ENCODE results near the gene LSMEM2. TPM values are rescaled to one million over a fixed set of nuclear protein-coding genes. Genes with fewer than 3 reads are reported as not detected.
"Not testable (repeated sequence)": the region's sequence is repeated elsewhere in the genome, so short reads cannot be mapped to it uniquely, and the experiment has no call there.

The LSMEM2 gene
- not detected in 2 replicates for total RNA-seq (2014; rRNA removed; shearing (Covaris generic))

DNA sequence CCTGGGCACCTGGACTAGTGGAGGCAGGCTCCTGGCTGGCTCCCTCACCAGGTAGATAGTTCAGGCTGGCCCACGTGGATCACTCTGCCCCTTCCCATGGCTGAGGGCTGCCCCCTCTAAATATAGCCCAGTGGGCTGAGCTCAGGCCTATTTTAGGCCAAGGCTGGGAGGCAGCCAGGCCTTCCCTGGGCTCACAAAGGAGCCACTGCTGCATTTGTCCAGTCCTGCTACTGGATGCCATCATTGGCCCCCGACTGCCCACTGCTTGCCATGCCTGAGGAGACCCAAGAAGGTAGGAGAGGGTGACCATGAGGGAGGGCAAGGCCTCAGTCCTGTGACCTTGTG lies at the start of gene LSMEM2:
LSMEM2 (plus strand) TSS at position 208 of the 345 bp plus-strand sequence; CDS start at position 235, 27 bp downstream.
- no peak for DNase-seq (ENCODE audit: low spot score)

- DNase-seq (ENCODE audit: low spot score): no peak
Measured at GRCh38 chr3:50229490-50229889, 49.4 kb upstream of the LSMEM2 start.

DNA sequence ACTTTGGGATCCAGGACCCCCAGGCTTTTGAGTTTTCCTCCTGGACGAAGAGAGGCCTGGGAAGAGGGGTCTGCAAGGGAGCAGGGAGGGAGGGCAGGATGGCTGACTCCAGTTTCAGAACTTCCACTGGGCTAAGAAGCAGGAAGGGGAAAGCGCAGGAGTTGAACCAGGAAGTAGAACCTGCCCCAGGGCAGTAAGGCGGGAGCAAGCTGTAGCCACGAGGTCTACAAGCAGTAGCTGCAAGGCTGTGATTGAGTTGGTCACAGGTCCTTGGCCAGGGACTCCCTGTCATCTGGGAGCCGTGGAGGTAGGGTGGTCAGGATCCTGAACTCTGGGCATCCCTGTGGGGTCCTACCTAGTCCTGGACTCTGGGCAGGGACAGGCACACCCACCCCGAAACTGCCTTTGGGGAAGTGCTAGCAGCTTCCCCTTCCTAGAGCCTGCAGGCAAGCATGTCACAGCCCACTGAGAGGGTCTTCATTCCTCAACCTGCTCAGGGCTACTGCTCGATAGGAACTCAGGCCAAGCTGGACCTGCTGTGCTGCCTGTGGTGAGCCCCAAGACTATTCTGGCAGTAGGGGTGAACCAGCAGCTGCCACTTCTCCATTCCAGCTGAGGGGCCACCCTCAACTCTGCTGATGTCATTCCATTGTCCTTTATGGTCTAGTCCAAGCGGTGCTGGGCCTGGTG lies 48.6 kb upstream of the LSMEM2 start:
- no peak for DNase-seq (ENCODE audit: low spot score)

DNA sequence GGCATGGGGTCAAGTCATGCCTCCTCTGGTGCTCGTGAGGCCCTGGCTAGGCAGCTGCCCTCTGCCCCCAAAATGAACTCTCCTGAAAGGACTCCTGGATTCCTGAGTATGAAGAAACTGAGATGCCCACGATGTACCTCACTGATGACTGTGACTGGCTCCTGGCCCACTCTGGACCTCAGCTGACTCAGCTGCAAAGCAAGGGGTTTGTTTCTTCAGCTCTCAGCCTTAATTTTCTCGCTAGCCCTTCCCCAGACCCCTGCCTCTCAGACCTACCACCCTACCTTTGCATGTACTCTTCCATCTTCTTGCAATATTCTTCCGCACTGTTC lies 48.1 kb upstream of the LSMEM2 start:
- no peak for DNase-seq (ENCODE audit: low spot score)

DNA sequence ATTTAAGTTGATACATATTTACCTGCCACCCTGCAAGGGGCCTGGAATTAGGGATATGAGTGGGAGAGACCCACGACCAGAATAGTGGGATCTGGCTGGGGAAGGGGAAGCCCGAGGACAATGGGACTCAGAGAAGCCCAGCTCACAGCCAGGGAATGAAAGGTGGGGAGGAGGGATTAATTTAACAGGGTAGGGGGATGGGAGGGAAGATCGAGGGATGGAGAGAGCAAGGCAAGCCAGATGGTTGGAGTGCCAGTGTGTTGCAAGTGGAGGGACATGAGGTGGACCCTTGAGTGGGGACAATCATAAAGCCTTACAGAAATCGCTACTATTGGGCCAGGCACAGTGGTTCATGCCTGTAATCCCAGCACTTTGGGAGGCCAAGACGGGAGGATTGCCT lies 47.3 kb upstream of the LSMEM2 start:
- DNase-seq (ENCODE audit: low spot score): no peak

- no peak for DNase-seq (ENCODE audit: low spot score)
Measured at GRCh38 chr3:50232303-50232702, 46.6 kb upstream of the LSMEM2 start.

- DNase-seq (ENCODE audit: low spot score): no peak
Measured at GRCh38 chr3:50233176-50233575, 45.7 kb upstream of the LSMEM2 start.

DNA sequence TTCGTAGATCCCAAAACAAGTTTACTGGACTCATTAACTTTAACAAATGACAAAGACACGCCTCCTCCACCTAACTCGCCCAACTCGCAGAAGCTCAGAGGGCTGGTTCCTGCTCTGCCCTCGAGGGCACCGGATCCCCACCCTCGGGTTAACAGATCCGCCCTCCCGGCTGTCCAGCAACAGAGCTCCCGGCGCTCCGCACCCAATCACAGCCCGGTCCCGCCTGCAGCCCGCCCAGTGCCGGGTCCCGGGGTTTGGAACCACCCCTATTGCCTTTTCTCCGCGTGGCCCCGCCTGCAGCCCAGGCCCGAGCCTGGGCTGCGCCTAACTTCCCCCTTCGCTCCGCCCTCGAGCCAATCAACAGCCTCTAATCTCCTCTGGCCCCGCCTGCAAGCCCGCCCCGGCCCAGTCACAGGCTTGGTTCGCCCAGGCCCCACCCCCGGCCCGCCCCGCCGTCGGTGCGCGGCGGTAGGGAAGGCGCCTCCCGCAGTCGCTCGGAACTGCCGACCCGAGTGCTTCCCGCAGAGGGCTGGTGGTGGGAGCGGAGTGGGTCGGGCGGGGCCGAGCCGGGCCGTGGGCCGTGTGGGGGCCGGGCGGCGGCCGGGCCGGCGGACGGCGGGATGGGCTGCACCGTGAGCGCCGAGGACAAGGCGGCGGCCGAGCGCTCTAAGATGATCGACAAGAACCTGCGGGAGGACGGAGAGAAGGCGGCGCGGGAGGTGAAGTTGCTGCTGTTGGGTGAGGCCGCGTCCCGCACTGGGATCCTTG lies 43.0 kb upstream of the LSMEM2 start, which contains the start of gene GNAI2:
GNAI2 (plus strand) TSS at position 489 of the 768 bp plus-strand sequence; CDS start at position 621, 132 bp downstream.
- peak; percentile 84 for DNase-seq (ENCODE audit: low spot score)

DNA sequence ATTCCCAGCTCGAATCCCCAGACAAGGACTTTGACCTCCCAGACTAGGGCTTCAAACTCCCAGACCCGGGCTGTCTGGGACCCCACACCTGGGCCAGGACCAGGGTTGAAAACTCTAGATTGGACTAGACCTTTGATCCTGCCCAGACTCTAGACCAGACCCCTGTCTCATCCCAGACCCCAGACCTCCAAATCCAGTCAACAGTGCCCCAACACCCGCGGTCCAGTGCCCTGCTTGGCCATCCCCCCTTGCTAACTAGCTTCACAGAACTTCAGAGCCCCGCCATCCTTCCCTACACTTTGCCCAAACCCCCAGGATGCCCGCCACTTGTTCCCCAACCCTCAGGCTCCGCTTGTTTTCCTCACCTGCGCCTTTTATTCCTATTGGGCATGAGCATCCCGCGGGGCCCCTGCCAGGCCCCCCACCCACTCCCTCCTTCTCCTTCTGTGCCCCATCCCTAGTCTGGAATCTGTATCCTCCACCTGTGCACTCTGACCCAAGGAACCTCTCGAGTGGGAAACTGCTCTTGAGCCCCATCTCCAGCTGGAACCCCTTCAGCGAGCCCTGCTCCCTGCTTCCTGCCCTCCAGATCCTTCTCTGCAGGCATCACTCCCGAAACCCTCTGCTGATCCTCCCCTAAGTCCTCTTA lies 42.3 kb upstream of the LSMEM2 start:
- no peak for DNase-seq (ENCODE audit: low spot score)

- DNase-seq (ENCODE audit: low spot score): no peak
Measured at GRCh38 chr3:50237133-50237651, 41.7 kb upstream of the LSMEM2 start.

DNA sequence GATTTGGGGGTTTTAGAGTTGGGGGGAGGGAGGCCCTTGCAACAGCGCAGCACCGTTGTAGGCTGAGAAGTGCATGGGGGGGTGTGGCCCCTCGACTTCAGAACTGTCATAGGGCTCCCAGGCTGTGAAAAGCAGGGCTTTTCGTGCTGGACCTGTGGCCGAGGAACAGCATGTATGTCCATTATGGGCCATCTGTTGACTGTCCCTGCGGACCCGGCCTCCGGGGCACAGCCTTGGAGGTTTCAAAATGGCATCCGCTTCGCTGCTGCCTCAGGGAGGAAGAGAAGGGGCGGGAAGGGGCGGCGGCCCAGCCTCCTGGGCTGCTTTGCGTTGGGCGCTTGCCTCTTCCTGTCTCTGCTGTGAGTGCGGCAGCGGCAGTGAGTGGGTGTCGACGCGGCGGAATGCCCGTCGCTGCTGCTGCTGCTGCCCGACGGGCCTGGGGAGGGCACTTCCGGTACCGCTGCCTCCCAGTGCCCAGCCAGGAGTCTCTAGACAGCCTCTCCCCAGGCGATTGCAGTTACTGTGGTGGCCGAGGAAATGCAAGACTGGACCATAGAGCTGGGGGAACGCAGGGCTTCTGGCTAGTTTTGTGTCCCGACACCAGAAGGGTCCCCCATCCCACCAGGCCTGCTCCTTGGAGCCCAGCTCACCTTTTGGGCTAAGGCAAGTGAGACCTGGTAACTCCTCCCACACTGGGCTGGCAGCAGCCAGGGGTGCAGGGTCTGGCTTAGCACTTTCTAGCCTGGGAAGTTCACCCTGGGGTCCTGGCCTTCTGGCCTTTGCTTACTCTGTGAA lies 40.9 kb upstream of the LSMEM2 start:
- DNase-seq (ENCODE audit: low spot score): peak; percentile 83

GRCh38 chr3:50238549-50239026 lies 40.3 kb upstream of the LSMEM2 start:
- peak; percentile 74 for DNase-seq (ENCODE audit: low spot score)

- DNase-seq (ENCODE audit: low spot score): no peak
Measured at GRCh38 chr3:50239649-50240048, 39.2 kb upstream of the LSMEM2 start.

GRCh38 chr3:50241163-50241562 lies 37.7 kb upstream of the LSMEM2 start:
- DNase-seq (ENCODE audit: low spot score): no peak

GRCh38 chr3:50241713-50242380 lies 37.0 kb upstream of the LSMEM2 start:
- DNase-seq (ENCODE audit: low spot score): no peak

DNA sequence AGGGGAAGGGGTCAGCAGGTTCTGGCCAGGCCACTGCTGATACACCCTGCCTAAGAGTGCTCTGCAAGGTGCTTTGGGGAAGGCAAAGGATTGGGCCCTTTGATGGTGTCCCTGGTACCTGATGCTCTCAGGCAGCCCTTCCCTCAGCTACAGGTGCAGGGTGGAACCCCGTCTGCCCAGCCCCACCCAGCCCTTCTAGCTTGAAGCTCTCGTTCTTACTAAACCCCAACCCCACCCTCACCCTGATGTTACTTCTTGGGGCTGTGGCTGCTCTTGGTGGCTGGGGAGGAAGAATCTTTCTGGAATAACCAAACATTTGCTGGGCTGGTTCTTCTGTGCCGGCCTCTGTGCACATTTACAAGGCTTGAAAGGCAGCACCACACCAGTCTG lies 36.5 kb upstream of the LSMEM2 start:
- DNase-seq (ENCODE audit: low spot score): no peak

DNA sequence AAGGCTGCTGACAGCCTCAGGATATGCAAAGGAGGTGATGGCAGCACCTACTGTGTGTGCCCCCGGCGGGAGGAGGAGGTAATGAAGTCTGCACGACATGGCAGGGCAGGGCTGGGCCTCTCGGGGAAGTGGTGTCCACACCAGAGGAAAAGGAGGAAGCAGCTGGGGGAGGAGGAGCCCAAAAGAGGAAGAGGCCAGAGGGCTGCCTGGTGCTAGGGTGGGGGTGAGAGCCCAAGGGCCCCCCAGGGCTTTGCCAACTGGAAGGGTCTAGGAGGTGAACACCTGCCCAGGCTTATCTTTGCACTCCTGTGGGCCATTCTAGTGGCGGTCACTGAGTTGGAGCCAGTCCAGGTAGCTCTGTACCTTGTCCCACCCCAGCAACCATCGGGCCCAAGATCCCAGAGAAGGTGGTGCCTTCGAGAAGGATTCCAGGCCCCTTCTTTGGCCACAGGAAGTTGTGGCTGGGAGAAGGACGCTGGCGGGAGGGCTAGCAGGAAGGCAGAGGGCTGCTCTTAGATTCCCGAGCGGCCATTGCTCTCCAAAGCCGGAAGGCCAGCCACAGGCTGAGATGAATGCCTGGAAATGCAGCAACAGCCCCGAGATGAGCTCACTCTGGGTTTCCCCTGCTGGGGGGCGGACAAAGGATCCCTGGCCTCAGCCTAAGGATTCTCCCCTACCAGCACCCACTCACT lies 35.9 kb upstream of the LSMEM2 start:
- DNase-seq (ENCODE audit: low spot score): no peak

DNA sequence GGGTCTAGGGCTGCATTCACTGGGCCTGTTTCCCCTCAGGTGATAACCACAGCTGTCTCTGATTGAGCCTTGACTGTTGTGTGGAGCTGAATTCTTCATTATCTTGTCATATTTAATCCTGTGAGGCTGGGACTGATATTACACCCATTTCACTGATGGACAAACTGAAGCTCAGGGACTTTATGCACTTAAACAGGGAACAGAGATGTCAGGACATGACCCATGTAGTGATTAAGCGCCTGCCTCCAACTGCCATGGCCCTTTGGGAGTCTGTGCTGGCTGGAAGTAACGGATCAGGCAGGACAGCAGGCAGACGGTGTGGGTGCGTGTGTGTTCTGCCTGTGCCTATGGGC lies 35.4 kb upstream of the LSMEM2 start:
- no peak for DNase-seq (ENCODE audit: low spot score)

GRCh38 chr3:50244813-50245212 lies 34.1 kb upstream of the LSMEM2 start:
- DNase-seq (ENCODE audit: low spot score): not testable (repeated sequence)

DNA sequence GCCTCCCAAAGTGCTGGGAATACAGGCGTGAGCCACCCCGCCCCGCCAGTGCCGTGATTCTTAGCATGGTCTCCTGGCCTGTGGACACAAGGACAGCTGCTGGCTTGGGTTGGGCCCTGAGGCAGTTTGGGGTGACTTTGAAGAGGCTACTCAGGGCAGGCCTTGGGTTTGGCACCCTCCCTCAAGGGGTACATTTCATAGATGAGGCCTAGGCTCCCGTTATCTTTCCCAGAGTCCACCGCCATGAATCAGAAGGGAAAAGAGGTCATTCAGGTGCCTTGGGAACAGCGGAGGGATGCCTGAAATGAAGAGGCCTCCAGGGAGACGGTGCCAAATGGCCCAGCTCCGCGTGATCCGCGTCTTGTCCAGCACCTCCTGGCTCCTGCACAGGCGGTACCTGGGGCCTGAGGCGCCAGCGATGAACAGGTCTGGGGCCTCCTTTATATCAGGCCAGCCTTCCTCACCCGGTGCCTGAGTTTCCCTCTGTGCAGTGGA lies 33.6 kb upstream of the LSMEM2 start:
- DNase-seq (ENCODE audit: low spot score): no peak
